Erythroblast (primary cell): Measurements from ENCODE around the gene CLDN22.
"Not testable (repeated sequence)": the region's sequence is repeated elsewhere in the genome, so short reads cannot be mapped to it uniquely, and the experiment has no call there.

ENCODE experiments used
- GATA1 ChIP-seq: IDR thresholded peaks from 2 replicates; pipeline ENCODE4 v1.6.1; 2011; ENCODE audit warnings: low read depth, mild to moderate bottlenecking, control low read depth, low read length, moderate library complexity
- POLR2A ChIP-seq: IDR thresholded peaks from 2 replicates; pipeline ENCODE4 v1.6.1; 2011; ENCODE audit warnings: mild to moderate bottlenecking, low read length

DNA sequence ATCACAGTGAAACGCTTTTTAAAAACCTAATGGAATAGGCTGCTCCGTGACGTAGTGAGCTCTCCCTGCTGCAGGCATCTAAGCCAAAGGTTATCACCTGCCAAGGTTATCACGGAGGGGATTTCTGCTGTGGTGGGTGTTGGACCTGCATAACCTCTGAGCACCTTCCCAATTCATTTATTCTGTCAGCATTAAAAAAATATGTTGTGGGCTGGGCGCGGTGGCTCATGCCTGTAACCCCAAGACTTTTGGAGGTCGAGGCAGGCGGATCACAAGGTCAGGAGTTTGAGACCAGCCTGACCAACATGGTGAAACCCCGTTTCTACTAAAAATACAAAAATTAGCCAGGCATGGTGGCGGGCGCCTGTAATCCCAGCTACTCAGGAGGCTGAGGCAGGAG is 4.0 kb upstream of the CLDN22 start:
- TF ChIP-seq POLR2A, GATA1: not testable (repeated sequence)
